ENCODE measurements around the gene DNAH3.

- TF ChIP-seq CTCF (conservative IDR thresholded peaks at IDR 0.05; ENCODE audit: low read length) (no peak), EZH2phosphoT487 (IDR thresholded peaks at IDR 0.05; ENCODE audit: borderline replicate concordance) (no peak)
These were observed 253.3 kb downstream of the DNAH3 start for GRCh38 chr16:20897253-20897897.

Measured in Loucy (cell line).